ENCODE results near the gene PSMB10.
A peak's percentile ranks its signal among the peaks of the same experiment; 100 is the strongest.

- TF ChIP-seq POLR2A (IDR thresholded peaks at IDR 0.05) (peak in 2 of 3 donors; percentile 52 to 56), CTCF (IDR thresholded peaks at IDR 0.05) (peak in 4 of 7 experiments; percentile 26 to 44 (median 32))
These were observed 10.4 kb downstream of the PSMB10 start for GRCh38 chr16:67926181-67926750.

Data from body of pancreas (tissue), 4 donors.